Measurements from ENCODE around the gene CACNA1C. TPM values are rescaled to one million over a fixed set of nuclear protein-coding genes. Genes with fewer than 3 reads are reported as not detected.

Gene CACNA1C
- total RNA-seq, 1 donor from 2014 or later, result 1.3 TPM

DNA sequence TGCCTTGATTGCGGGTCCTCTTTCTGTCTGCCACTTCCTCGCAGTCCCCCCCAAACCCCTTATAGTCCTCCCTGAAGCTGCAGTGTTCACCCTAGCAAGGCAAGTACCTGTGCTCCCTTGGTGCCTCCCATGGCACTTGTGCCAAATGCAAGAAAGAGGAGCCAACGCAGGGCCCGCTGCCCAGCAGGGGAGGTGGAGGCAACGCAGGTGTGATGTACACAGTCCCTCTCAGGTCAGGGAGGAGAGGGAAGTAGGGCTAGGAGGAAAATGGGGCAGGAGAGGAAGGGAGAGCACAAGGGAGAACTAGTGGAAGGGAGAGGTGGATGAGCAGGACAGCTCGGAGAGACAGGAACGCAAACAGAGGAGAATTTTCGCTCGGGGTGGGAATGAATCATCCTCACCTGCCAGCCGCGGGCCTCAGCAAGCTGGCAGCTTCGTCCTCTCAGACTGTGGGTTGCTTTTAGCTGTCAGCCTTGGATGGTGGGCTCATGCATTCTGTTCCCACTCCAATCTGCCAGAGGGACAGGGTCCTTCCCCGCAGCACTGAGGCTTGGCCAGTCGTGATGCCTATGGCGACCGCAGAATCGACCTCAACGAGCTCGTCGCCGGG is 357.0 kb downstream of the CACNA1C start:
- no peaks in the 10 kb centered on the region for H3K27me3 ChIP-seq (ENCODE audit: control insufficient read depth, insufficient read depth, low read length)
- H3K36me3 ChIP-seq (ENCODE audit: control insufficient read depth, insufficient read depth, low read length), result no peaks in the 10 kb centered on the region
- DNase-seq (ENCODE audit: low read depth), result no peak
- TF ChIP-seq, protein P1, sequence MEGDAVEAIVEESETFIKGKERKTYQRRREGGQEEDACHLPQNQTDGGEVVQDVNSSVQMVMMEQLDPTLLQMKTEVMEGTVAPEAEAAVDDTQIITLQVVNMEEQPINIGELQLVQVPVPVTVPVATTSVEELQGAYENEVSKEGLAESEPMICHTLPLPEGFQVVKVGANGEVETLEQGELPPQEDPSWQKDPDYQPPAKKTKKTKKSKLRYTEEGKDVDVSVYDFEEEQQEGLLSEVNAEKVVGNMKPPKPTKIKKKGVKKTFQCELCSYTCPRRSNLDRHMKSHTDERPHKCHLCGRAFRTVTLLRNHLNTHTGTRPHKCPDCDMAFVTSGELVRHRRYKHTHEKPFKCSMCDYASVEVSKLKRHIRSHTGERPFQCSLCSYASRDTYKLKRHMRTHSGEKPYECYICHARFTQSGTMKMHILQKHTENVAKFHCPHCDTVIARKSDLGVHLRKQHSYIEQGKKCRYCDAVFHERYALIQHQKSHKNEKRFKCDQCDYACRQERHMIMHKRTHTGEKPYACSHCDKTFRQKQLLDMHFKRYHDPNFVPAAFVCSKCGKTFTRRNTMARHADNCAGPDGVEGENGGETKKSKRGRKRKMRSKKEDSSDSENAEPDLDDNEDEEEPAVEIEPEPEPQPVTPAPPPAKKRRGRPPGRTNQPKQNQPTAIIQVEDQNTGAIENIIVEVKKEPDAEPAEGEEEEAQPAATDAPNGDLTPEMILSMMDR (IDR thresholded peaks at IDR 0.05; ENCODE audit: insufficient read depth, low read length, poor library complexity, severe bottlenecking), result no peak
- H3K4me3 ChIP-seq (ENCODE audit: low read depth, low read length), result no peak overlapping the region

DNA sequence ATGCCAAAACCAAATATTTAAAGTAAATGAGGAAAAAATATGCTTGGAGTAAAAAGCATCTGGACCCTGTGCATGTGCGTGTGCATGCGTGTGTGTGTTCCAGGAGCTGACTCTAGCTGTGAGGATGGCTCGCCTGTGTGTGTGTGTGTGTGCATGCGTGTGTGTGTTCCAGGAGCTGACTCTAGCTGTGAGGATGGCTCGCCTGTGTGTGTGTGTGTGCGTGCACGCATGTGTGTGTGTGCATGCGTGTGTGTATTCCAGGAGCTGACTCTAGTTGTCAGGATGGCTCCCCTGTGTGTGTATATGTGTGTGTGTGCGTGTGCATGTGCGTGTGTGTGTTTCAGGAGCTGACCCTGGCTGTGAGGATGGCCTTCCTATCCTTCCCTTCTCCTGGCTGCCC is 357.7 kb downstream of the CACNA1C start:
- no peak overlapping the region for H3K4me3 ChIP-seq (ENCODE audit: low read depth, low read length)
- H3K27me3 ChIP-seq (ENCODE audit: control insufficient read depth, insufficient read depth, low read length), result no peaks in the 10 kb centered on the region
- no peaks in the 10 kb centered on the region for H3K36me3 ChIP-seq (ENCODE audit: control insufficient read depth, insufficient read depth, low read length)
- no peak for DNase-seq (ENCODE audit: low read depth)
- TF ChIP-seq, protein P1 (IDR thresholded peaks at IDR 0.05; ENCODE audit: insufficient read depth, low read length, poor library complexity, severe bottlenecking), result no peak

DNA sequence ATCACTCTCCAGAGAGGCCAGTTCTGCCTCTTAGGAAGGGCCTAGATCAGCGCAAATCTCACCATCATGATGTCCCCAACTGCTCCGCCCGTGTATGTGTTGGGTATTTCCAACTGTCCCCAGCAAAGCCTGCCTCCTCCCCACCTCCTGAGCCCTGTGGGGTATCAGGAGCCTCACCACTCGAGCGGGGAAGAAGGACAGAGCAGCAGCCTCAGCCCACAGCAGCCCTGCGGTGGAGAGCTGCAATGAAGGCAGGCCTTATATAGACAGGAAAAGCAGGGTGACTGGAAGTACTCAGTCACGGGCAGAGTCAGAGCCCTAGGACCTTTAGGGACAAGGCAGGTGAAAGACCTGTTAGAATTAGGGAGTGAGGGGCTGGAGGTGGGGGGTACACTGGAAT is 358.2 kb downstream of the CACNA1C start:
- TF ChIP-seq, protein P1 (IDR thresholded peaks at IDR 0.05; ENCODE audit: insufficient read depth, low read length, poor library complexity, severe bottlenecking), result no peak
- H3K36me3 ChIP-seq (ENCODE audit: control insufficient read depth, insufficient read depth, low read length), result no peaks in the 10 kb centered on the region
- no peaks in the 10 kb centered on the region for H3K27me3 ChIP-seq (ENCODE audit: control insufficient read depth, insufficient read depth, low read length)
- DNase-seq (ENCODE audit: low read depth), result no peak
- no peak overlapping the region for H3K4me3 ChIP-seq (ENCODE audit: low read depth, low read length)

DNA sequence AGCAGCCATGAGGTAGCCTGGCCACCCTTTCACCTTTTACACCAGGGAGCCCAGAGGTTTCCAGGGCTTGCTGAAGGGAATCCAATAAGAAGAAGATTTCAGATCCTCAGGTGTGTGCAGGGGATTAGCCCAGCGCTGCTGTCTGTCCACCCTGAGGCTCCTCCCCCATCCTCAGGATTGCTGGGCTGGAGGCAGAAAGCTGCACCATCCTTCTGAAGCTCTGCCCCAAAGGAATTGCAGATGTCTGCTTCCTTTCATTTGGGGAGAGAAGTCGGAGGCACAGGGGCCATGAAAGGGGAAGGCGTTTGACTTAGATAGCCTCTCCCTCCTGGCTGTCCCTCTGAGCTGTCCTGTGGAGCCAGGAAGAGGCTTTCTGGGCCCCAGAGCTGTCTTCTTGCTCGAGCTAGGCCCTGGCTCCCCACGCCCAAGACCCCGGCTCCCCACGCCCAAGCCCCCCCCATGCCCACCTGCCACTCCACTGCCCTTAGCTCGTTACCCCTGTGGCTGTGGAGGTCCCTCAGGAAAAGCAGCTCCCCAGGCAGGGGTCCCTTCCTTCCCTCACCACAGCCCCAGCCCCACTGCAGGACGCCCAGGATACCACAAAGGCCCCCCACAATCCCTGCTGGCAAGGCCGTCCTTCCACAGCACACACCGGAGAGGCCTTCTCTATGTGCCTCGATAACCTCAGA is 359.0 kb downstream of the CACNA1C start:
- TF ChIP-seq, protein P1 (IDR thresholded peaks at IDR 0.05; ENCODE audit: insufficient read depth, low read length, poor library complexity, severe bottlenecking), result no peak
- DNase-seq (ENCODE audit: low read depth), result no peak
- Histone ChIP-seq H3K27me3 (ENCODE audit: control insufficient read depth, insufficient read depth, low read length) (no peaks in the 10 kb centered on the region), H3K4me3 (ENCODE audit: low read depth, low read length) (no peak overlapping the region), H3K36me3 (ENCODE audit: control insufficient read depth, insufficient read depth, low read length) (no peaks in the 10 kb centered on the region)

DNA sequence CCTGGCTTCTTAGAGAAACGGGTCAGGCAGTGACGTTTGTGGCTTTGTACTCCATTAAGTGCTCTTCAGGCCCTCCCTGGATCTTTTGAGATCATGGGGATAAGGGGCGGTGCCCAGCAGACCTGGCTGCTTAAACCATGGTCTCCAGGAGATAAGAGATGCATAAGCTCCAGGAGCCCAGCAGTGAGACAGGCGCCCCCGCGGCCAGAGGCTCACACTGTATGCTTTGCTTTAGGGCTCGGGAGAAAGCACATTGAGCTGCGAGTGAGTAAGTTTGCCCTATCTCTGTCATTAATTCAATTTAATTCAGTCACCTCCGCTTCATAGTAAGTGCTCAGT is 359.5 kb downstream of the CACNA1C start:
- TF ChIP-seq, protein P1 (IDR thresholded peaks at IDR 0.05; ENCODE audit: insufficient read depth, low read length, poor library complexity, severe bottlenecking), result no peak
- Histone ChIP-seq H3K27me3 (ENCODE audit: control insufficient read depth, insufficient read depth, low read length) (no peaks in the 10 kb centered on the region), H3K36me3 (ENCODE audit: control insufficient read depth, insufficient read depth, low read length) (no peaks in the 10 kb centered on the region), H3K4me3 (ENCODE audit: low read depth, low read length) (no peak overlapping the region)
- DNase-seq (ENCODE audit: low read depth), result no peak

DNA sequence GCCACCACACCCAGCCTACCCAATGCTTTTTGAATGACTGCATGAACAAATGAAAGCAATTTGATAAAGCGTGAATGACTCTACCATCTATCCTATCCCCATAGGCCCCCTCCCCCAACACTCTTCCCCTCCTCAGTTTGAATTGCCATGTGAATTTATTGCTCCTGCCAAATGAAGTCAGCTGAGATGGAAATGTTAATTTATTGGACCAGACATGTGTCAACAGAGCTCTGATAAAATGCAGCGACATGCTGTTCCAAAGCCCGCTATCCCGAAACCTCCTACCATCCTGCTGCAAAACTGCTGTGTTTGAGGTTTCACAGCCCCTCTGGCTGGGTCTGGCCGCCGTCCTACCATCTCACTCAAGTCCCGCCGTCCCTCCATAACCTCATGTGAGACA is 360.5 kb downstream of the CACNA1C start:
- no peak for DNase-seq (ENCODE audit: low read depth)
- TF ChIP-seq, protein P1 (IDR thresholded peaks at IDR 0.05; ENCODE audit: insufficient read depth, low read length, poor library complexity, severe bottlenecking), result no peak
- Histone ChIP-seq H3K4me3 (ENCODE audit: low read depth, low read length) (no peak overlapping the region), H3K36me3 (ENCODE audit: control insufficient read depth, insufficient read depth, low read length) (no peaks in the 10 kb centered on the region), H3K27me3 (ENCODE audit: control insufficient read depth, insufficient read depth, low read length) (no peaks in the 10 kb centered on the region)

Measured in kidney epithelial cell (primary cell).